Thoracic aorta (tissue), 2 donors: Measurements from ENCODE around the gene CD38. TPM values are rescaled to one million over a fixed set of nuclear protein-coding genes. Genes with fewer than 3 reads are reported as not detected.

Source experiments
- ATAC-seq: fragments of 150-250 bp; one replicate; pipeline ENCODE4 v1.8.0; 2017; ENCODE audit warnings: low read depth; ENCODE audit not compliant: insufficient number of reproducible peaks, low FRiP score
- DNase-seq: peaks from one replicate; pipeline ENCODE4 v3.0.0-alpha.2; 2020; ENCODE audit warnings: low spot score
- H3K27ac ChIP-seq, 2 donors: fragments of 200-600 bp; sonication (generic); 1 replicate in 1 of 2; 2 replicates in 1 of 2; pipeline ENCODE4 v1.5.1; 2016; ENCODE audit warnings: mild to moderate bottlenecking in 2 of 2, moderate library complexity in 2 of 2
- H3K27me3 ChIP-seq: fragments of 200-600 bp; sonication (generic); replicated peaks from 2 replicates; pipeline ENCODE4 v1.6.0; 2016; ENCODE audit warnings: mild to moderate bottlenecking; ENCODE audit not compliant: insufficient read depth
- H3K36me3 ChIP-seq: fragments of 200-600 bp; sonication (generic); one replicate; pipeline ENCODE4 v1.5.1; 2016
- H3K4me1 ChIP-seq, 2 donors: fragments of 200-600 bp; sonication (generic); 1 replicate in 1 of 2; 2 replicates in 1 of 2; pipeline versions ENCODE4 v1.5.1 to v1.6.0; 2016; ENCODE audit warnings: low read depth in 2 of 2, mild to moderate bottlenecking in 1 of 2; ENCODE audit not compliant: control insufficient read depth in 1 of 2
- H3K4me3 ChIP-seq: fragments of 200-600 bp; sonication (generic); 2 replicates; pipeline ENCODE4 v1.5.1; 2016; ENCODE audit warnings: mild to moderate bottlenecking
- H3K9me3 ChIP-seq: fragments of 200-600 bp; sonication (generic); 2 replicates; pipeline ENCODE4 v1.5.1; 2016
- CTCF ChIP-seq: fragments of 200-600 bp; sonication (generic); IDR thresholded peaks from one replicate; pipeline ENCODE4 v1.5.1; 2019; ENCODE audit warnings: antibody characterized with exemption
- total RNA-seq, 2 donors: library from RNA; depleted of rRNA; stranded (reverse); fragments of >200 nt; gene quantifications; one replicate each; pipeline versions ENCODE4 v1.1.0 to v1.2.3, GENCODE V29; 2016

CD38 gene
- total RNA-seq, 2 donors from 2014 or later, result 3.2 to 7.8 TPM

GRCh38 chr4:15769202-15769601 is 8.9 kb upstream of the CD38 start:
- H3K4me1 ChIP-seq, result no peaks in the 10 kb centered on the region
- H3K36me3 ChIP-seq, result no peaks in the 10 kb centered on the region
- no peaks in the 10 kb centered on the region for H3K9me3 ChIP-seq
- no peak overlapping the region for H3K27ac ChIP-seq
- DNase-seq (no peak), ATAC-seq (no peak)
- H3K4me3 ChIP-seq, result no peak overlapping the region
- H3K27me3 ChIP-seq, result no peaks in the 10 kb centered on the region
- no peak for TF ChIP-seq CTCF

GRCh38 chr4:15771216-15772058 is 6.7 kb upstream of the CD38 start:
- Histone ChIP-seq H3K4me1 (no peaks in the 10 kb centered on the region), H3K27ac (no peak overlapping the region), H3K9me3 (no peaks in the 10 kb centered on the region), H3K27me3 (no peaks in the 10 kb centered on the region), H3K36me3 (no peaks in the 10 kb centered on the region), H3K4me3 (no peak overlapping the region)
- TF ChIP-seq CTCF, result no peak
- ATAC-seq (no peak), DNase-seq (no peak)

- TF ChIP-seq CTCF, result no peak
- peaks cover 0 to 5% of the 10 kb centered on the region in 2 donors for H3K4me1 ChIP-seq
- no peaks in the 10 kb centered on the region for H3K9me3 ChIP-seq
- ATAC-seq (no peak), DNase-seq (no peak)
- no peak overlapping the region for H3K4me3 ChIP-seq
- no peaks in the 10 kb centered on the region for H3K36me3 ChIP-seq
- no peak overlapping the region for H3K27ac ChIP-seq
- H3K27me3 ChIP-seq, result no peaks in the 10 kb centered on the region
These were observed 4.1 kb upstream of the CD38 start for GRCh38 chr4:15774020-15774420.

GRCh38 chr4:15776871-15777648 is 1.1 kb upstream of the CD38 start:
- DNase-seq (no peak), ATAC-seq (no peak)
- no peak overlapping the region for H3K27ac ChIP-seq
- H3K9me3 ChIP-seq, result no peaks in the 10 kb centered on the region
- H3K36me3 ChIP-seq, result no peaks in the 10 kb centered on the region
- no peak overlapping the region for H3K4me3 ChIP-seq
- peaks cover 5 to 7% of the 10 kb centered on the region in 2 donors for H3K4me1 ChIP-seq
- no peak for TF ChIP-seq CTCF
- no peaks in the 10 kb centered on the region for H3K27me3 ChIP-seq

GRCh38 chr4:15777697-15778288 is 335 bp upstream of the CD38 start:
- Histone ChIP-seq H3K27ac (no peak overlapping the region), H3K4me1 (peaks cover 5 to 7% of the 10 kb centered on the region in 2 donors), H3K4me3 (peak overlapping the region; percentile 73), H3K9me3 (no peaks in the 10 kb centered on the region), H3K27me3 (no peaks in the 10 kb centered on the region), H3K36me3 (no peaks in the 10 kb centered on the region)
- no peak for DNase-seq
- no peak for ATAC-seq
- TF ChIP-seq CTCF, result no peak
